CD8-positive, alpha-beta memory T cell (primary cell): ENCODE data around the gene ZNF609. TPM values are rescaled to one million over a fixed set of nuclear protein-coding genes. Genes with fewer than 3 reads are reported as not detected.

Experiments used
- CTCF ChIA-PET: fragments of 350-600 bp; sonication (Branson Sonifier 250); formaldehyde crosslinking; loops from one replicate; lab custom pipeline; 2021; ENCODE audit warnings: antibody characterized with exemption; lab: Charles Lee
- POLR2A ChIA-PET: fragments of 350-600 bp; sonication (Branson Sonifier 250); formaldehyde crosslinking; loops from one replicate; lab custom pipeline; 2021; ENCODE audit warnings: antibody characterized with exemption; lab: Charles Lee
- DNase-seq, 5 donors: peaks; one replicate each; pipeline versions ENCODE4 v3.0.0 to v3.0.0-alpha.2; 2020 to 2022; ENCODE audit warnings: mixed read lengths in 1 of 5
- H3K27ac ChIP-seq: one replicate; pipeline ENCODE4 v1.7.0; 2013; ENCODE audit warnings: low read depth, mild to moderate bottlenecking, low read length, moderate library complexity
- H3K27me3 ChIP-seq: 2 replicates; pipeline ENCODE4 v1.7.0; 2013; ENCODE audit warnings: low read length, mild to moderate bottlenecking; ENCODE audit not compliant: insufficient read depth, poor library complexity, severe bottlenecking
- H3K36me3 ChIP-seq: 2 replicates; pipeline ENCODE4 v1.7.0; 2013; ENCODE audit warnings: mild to moderate bottlenecking, low read length, moderate library complexity; ENCODE audit not compliant: insufficient read depth
- H3K4me1 ChIP-seq: 2 replicates; pipeline ENCODE4 v1.7.0; 2013; ENCODE audit warnings: mild to moderate bottlenecking, low read length, moderate library complexity; ENCODE audit not compliant: insufficient read depth
- H3K4me3 ChIP-seq: 2 replicates; pipeline ENCODE4 v1.7.0; 2013; ENCODE audit warnings: mild to moderate bottlenecking, low read length
- H3K9me3 ChIP-seq: 2 replicates; pipeline ENCODE4 v1.7.0; 2013; ENCODE audit warnings: mild to moderate bottlenecking, low read length
- H3K27ac Mint-ChIP-seq, 8 donors: one replicate each; pipeline ENCODE4 v1.8.0; 2020 to 2021; ENCODE audit warnings: mixed read lengths in 8 of 8, mild to moderate bottlenecking in 6 of 8, inconsistent platforms in 3 of 8, moderate library complexity in 3 of 8
- H3K27me3 Mint-ChIP-seq, 2 donors: one replicate each; pipeline ENCODE4 v1.8.0; 2020 to 2021; ENCODE audit warnings: mixed read lengths in 2 of 2, mild to moderate bottlenecking in 1 of 2, moderate library complexity in 1 of 2
- H3K36me3 Mint-ChIP-seq, 3 donors: one replicate each; pipeline ENCODE4 v1.8.0; 2020 to 2021; ENCODE audit warnings: mixed read lengths in 3 of 3, inconsistent platforms in 1 of 3, mild to moderate bottlenecking in 1 of 3
- H3K4me1 Mint-ChIP-seq, 3 donors: one replicate each; pipeline ENCODE4 v1.8.0; 2020 to 2021; ENCODE audit warnings: mixed read lengths in 3 of 3, inconsistent platforms in 1 of 3, mild to moderate bottlenecking in 1 of 3
- H3K4me3 Mint-ChIP-seq, 7 donors: one replicate each; pipeline ENCODE4 v1.8.0; 2020 to 2021; ENCODE audit warnings: mixed read lengths in 7 of 7, mild to moderate bottlenecking in 6 of 7, moderate library complexity in 4 of 7, inconsistent platforms in 2 of 7
- H3K9me3 Mint-ChIP-seq, 5 donors: one replicate each; pipeline ENCODE4 v1.8.0; 2020 to 2022; ENCODE audit warnings: mixed read lengths in 5 of 5, mild to moderate bottlenecking in 3 of 5, moderate library complexity in 2 of 5, inconsistent platforms in 1 of 5
- polyA plus RNA-seq: library from polyadenylated mRNA; unstranded; fragments of 300-500 nt; fragmentation: Illumina TruSeq; gene quantifications from one replicate; pipeline ENCODE4 v1.2.3, GENCODE V29; 2021
- total RNA-seq, 2 experiments: library from RNA; stranded (reverse); gene quantifications; one replicate each; pipeline ENCODE4 v1.2.3, GENCODE V29; 2021

The ZNF609 gene
- total and polyA plus RNA-seq, 3 experiments from 2014 or later = 10.7 to 38.9 (median 38.0) TPM

- H3K36me3 ChIP-seq = no peaks in the 10 kb centered on the region
- Mint-ChIP-seq H3K9me3 (no peaks in the 10 kb centered on the region), H3K27me3 (peaks cover 0 to 1% of the 10 kb centered on the region in 2 donors), H3K36me3 (peaks cover 3 to 39% (median 8%) of the 10 kb centered on the region in 3 donors), H3K4me1 (peaks cover 26 to 58% (median 34%) of the 10 kb centered on the region in 3 donors), H3K4me3 (peak overlapping the region in 1 of 7 donors; percentile 32), H3K27ac (peak overlapping the region in 1 of 8 donors; percentile 52)
- no peaks in the 10 kb centered on the region for H3K9me3 ChIP-seq
- ChIA-PET CTCF (no interaction called here), POLR2A (no interaction called here)
- H3K4me3 ChIP-seq = no peak overlapping the region
- H3K27me3 ChIP-seq = no peaks in the 10 kb centered on the region
- DNase-seq = no peak
- H3K4me1 ChIP-seq = peaks cover 12% of the 10 kb centered on the region
- H3K27ac ChIP-seq = no peak overlapping the region
These were observed 14.5 kb downstream of the ZNF609 start for GRCh38 chr15:64474846-64475245.

- H3K27ac ChIP-seq = no peak overlapping the region
- H3K27ac Mint-ChIP-seq = peak overlapping the region in 4 of 8 donors; percentile 18 to 85 (median 59)
These were observed 16.2 kb downstream of the ZNF609 start for GRCh38 chr15:64476550-64476949.

GRCh38 chr15:64478863-64479262 is 18.5 kb downstream of the ZNF609 start:
- Histone ChIP-seq H3K36me3 (no peaks in the 10 kb centered on the region), H3K27ac (no peak overlapping the region), H3K9me3 (no peaks in the 10 kb centered on the region), H3K4me3 (no peak overlapping the region), H3K4me1 (peaks cover 12% of the 10 kb centered on the region), H3K27me3 (no peaks in the 10 kb centered on the region)
- Mint-ChIP-seq H3K27ac (peak overlapping the region in 2 of 8 donors; percentile 9 to 22), H3K27me3 (no peaks in the 10 kb centered on the region), H3K36me3 (peaks cover 3 to 31% (median 11%) of the 10 kb centered on the region in 3 donors), H3K4me1 (peaks cover 21 to 50% (median 45%) of the 10 kb centered on the region in 3 donors), H3K9me3 (no peaks in the 10 kb centered on the region), H3K4me3 (no peak overlapping the region)
- ChIA-PET POLR2A (interaction anchor here (0.8 kb wide), 1 partner anchor 637 kb away, joined by 5 read pairs; no protein-coding TSS in a partner anchor), CTCF (interaction anchor here (0.7 kb wide), 1 partner anchor 19 kb away, joined by 3 read pairs; no protein-coding TSS in a partner anchor)
- no peak for DNase-seq

More at GRCh38 chr15:64476550-64476949, 16.2 kb downstream of the ZNF609 start:
- ChIA-PET POLR2A (interaction anchor here (0.5 to 1.1 kb wide), 5 partner anchors 13 to 732 kb away, joined by 3 to 11 read pairs (median 4); no protein-coding TSS in a partner anchor), CTCF (interaction anchor here (1.1 kb wide), 1 partner anchor 323 kb away, joined by 3 read pairs; no protein-coding TSS in a partner anchor)
- DNase-seq = no peak
- Histone ChIP-seq H3K27me3 (no peaks in the 10 kb centered on the region), H3K9me3 (no peaks in the 10 kb centered on the region), H3K36me3 (no peaks in the 10 kb centered on the region), H3K4me1 (peaks cover 12% of the 10 kb centered on the region), H3K4me3 (no peak overlapping the region)
- Mint-ChIP-seq H3K36me3 (peaks cover 3 to 34% (median 11%) of the 10 kb centered on the region in 3 donors), H3K27me3 (peaks cover 0 to 1% of the 10 kb centered on the region in 2 donors), H3K9me3 (no peaks in the 10 kb centered on the region), H3K4me3 (no peak overlapping the region), H3K4me1 (peaks cover 24 to 56% (median 41%) of the 10 kb centered on the region in 3 donors)

- H3K4me3 Mint-ChIP-seq = no peak overlapping the region
- Histone ChIP-seq H3K4me1 (peaks cover 11% of the 10 kb centered on the region), H3K27me3 (no peaks in the 10 kb centered on the region), H3K4me3 (no peak overlapping the region), H3K9me3 (no peaks in the 10 kb centered on the region), H3K36me3 (no peaks in the 10 kb centered on the region), H3K27ac (no peak overlapping the region)
- peak overlapping the region in 1 of 8 donors; percentile 52 for H3K27ac Mint-ChIP-seq
- POLR2A ChIA-PET = no interaction called here
- H3K9me3 Mint-ChIP-seq = no peaks in the 10 kb centered on the region
- DNase-seq = no peak
- H3K4me1 Mint-ChIP-seq = peaks cover 20 to 42% (median 34%) of the 10 kb centered on the region in 3 donors
- CTCF ChIA-PET = no interaction called here
- H3K27me3 Mint-ChIP-seq = no peaks in the 10 kb centered on the region
- peaks cover 3 to 30% (median 12%) of the 10 kb centered on the region in 3 donors for H3K36me3 Mint-ChIP-seq
These were observed 20.5 kb downstream of the ZNF609 start for GRCh38 chr15:64480891-64481290.

GRCh38 chr15:64483749-64484148 is 23.4 kb downstream of the ZNF609 start:
- Histone ChIP-seq H3K36me3 (no peaks in the 10 kb centered on the region), H3K27ac (no peak overlapping the region), H3K4me1 (no peaks in the 10 kb centered on the region), H3K27me3 (no peaks in the 10 kb centered on the region), H3K4me3 (no peak overlapping the region), H3K9me3 (no peaks in the 10 kb centered on the region)
- Mint-ChIP-seq H3K27me3 (no peaks in the 10 kb centered on the region), H3K4me3 (no peak overlapping the region), H3K4me1 (peaks cover 9 to 39% (median 15%) of the 10 kb centered on the region in 3 donors), H3K27ac (peak overlapping the region in 2 of 8 donors; percentile 12 to 33), H3K9me3 (no peaks in the 10 kb centered on the region), H3K36me3 (peaks cover 5 to 31% (median 13%) of the 10 kb centered on the region in 3 donors)
- no peak for DNase-seq
- ChIA-PET POLR2A (interaction anchor here (0.8 kb wide), 1 partner anchor 18 kb away, joined by 4 read pairs; no protein-coding TSS in a partner anchor), CTCF (interaction anchor here (0.8 kb wide), 1 partner anchor 244 kb away, joined by 3 read pairs; no protein-coding TSS in a partner anchor)

GRCh38 chr15:64485796-64486195 is 25.4 kb downstream of the ZNF609 start:
- Histone ChIP-seq H3K4me1 (no peaks in the 10 kb centered on the region), H3K27ac (no peak overlapping the region), H3K9me3 (no peaks in the 10 kb centered on the region), H3K4me3 (no peak overlapping the region), H3K36me3 (no peaks in the 10 kb centered on the region), H3K27me3 (no peaks in the 10 kb centered on the region)
- no peak for DNase-seq
- H3K36me3 Mint-ChIP-seq = peaks cover 3 to 34% (median 12%) of the 10 kb centered on the region in 3 donors
- H3K4me3 Mint-ChIP-seq = no peak overlapping the region
- H3K9me3 Mint-ChIP-seq = no peaks in the 10 kb centered on the region
- peaks cover 11 to 37% (median 12%) of the 10 kb centered on the region in 3 donors for H3K4me1 Mint-ChIP-seq
- ChIA-PET POLR2A (no interaction called here), CTCF (no interaction called here)
- H3K27ac Mint-ChIP-seq = peak overlapping the region in 1 of 8 donors; percentile 63
- no peaks in the 10 kb centered on the region for H3K27me3 Mint-ChIP-seq

GRCh38 chr15:64490598-64491259 is 30.4 kb downstream of the ZNF609 start:
- H3K9me3 Mint-ChIP-seq = no peaks in the 10 kb centered on the region
- H3K36me3 ChIP-seq = no peaks in the 10 kb centered on the region

GRCh38 chr15:64493641-64494040 is 33.3 kb downstream of the ZNF609 start:
- no peak overlapping the region for H3K4me3 ChIP-seq
- H3K27me3 ChIP-seq = no peaks in the 10 kb centered on the region
- no peaks in the 10 kb centered on the region for H3K36me3 ChIP-seq
- H3K9me3 ChIP-seq = no peaks in the 10 kb centered on the region
- DNase-seq = no peak
- peak overlapping the region in 5 of 8 donors; percentile 15 to 51 (median 30) for H3K27ac Mint-ChIP-seq
- no peaks in the 10 kb centered on the region for H3K9me3 Mint-ChIP-seq
- H3K36me3 Mint-ChIP-seq = peaks cover 2 to 38% (median 8%) of the 10 kb centered on the region in 3 donors
- no peaks in the 10 kb centered on the region for H3K27me3 Mint-ChIP-seq
- CTCF ChIA-PET = no interaction called here
- POLR2A ChIA-PET = no interaction called here
- H3K27ac ChIP-seq = no peak overlapping the region
- H3K4me1 Mint-ChIP-seq = peaks cover 31 to 67% (median 39%) of the 10 kb centered on the region in 3 donors
- no peak overlapping the region for H3K4me3 Mint-ChIP-seq
- H3K4me1 ChIP-seq = peaks cover 4% of the 10 kb centered on the region

More at GRCh38 chr15:64490598-64491259, 30.4 kb downstream of the ZNF609 start:
- no peaks in the 10 kb centered on the region for H3K9me3 ChIP-seq
- H3K27ac ChIP-seq = no peak overlapping the region
- H3K4me1 Mint-ChIP-seq = peaks cover 24 to 61% (median 27%) of the 10 kb centered on the region in 3 donors
- peaks cover 3 to 30% (median 11%) of the 10 kb centered on the region in 3 donors for H3K36me3 Mint-ChIP-seq
- H3K4me1 ChIP-seq = peaks cover 4% of the 10 kb centered on the region
- DNase-seq = no peak
- H3K27me3 ChIP-seq = no peaks in the 10 kb centered on the region
- H3K4me3 ChIP-seq = no peak overlapping the region
- no peak overlapping the region for H3K4me3 Mint-ChIP-seq
- H3K27ac Mint-ChIP-seq = peak overlapping the region in 4 of 8 donors; percentile 2 to 61 (median 34)
- ChIA-PET CTCF (interaction anchor here (1.5 to 1.6 kb wide), 2 partner anchors 13 to 31 kb away, joined by 3 to 5 read pairs; no protein-coding TSS in a partner anchor), POLR2A (no interaction called here)
- no peaks in the 10 kb centered on the region for H3K27me3 Mint-ChIP-seq
